AG04450 (cell line): ENCODE data around the gene PARD3B. TPM values are rescaled to one million over a fixed set of nuclear protein-coding genes. Genes with fewer than 3 reads are reported as not detected.

Source experiments
- CTCF ChIA-PET: fragments of 300-600, 350-600 bp; formaldehyde crosslinking; extraction: SDS; loops from one replicate; lab custom pipeline; 2022; ENCODE audit warnings: antibody characterized with exemption, inconsistent platforms; lab: Charles Lee
- POLR2A ChIA-PET: fragments of 350-600 bp; formaldehyde crosslinking; extraction: SDS; loops from one replicate; lab custom pipeline; 2021; ENCODE audit warnings: antibody characterized with exemption, inconsistent platforms; lab: Yijun Ruan, JAX
- DNase-seq: peaks from one replicate; pipeline ENCODE4 v3.0.0-alpha.2; 2011; ENCODE audit warnings: low read depth, low spot score
- H3K27ac ChIP-seq: one replicate; pipeline ENCODE4 v1.5.1; 2012; ENCODE audit warnings: low read depth, low read length, control low read depth
- H3K27me3 ChIP-seq: one replicate; pipeline ENCODE4 v1.6.0; 2012; ENCODE audit warnings: low read length; ENCODE audit not compliant: control insufficient read depth, insufficient read depth
- H3K4me3 ChIP-seq: 2 replicates; pipeline ENCODE4 v1.5.1; 2011; ENCODE audit warnings: mild to moderate bottlenecking, low read depth, low read length, control low read depth
- H3K9me3 ChIP-seq: 2 replicates; pipeline ENCODE4 v1.5.1; 2012; ENCODE audit warnings: low read length; ENCODE audit not compliant: control insufficient read depth, insufficient read depth
- polyA plus RNA-seq: library from polyadenylated mRNA; depleted of rRNA; stranded (reverse); fragments of >200 nt; gene quantifications from 2 replicates; pipeline ENCODE4 v1.2.3, GENCODE V29; 2011
- TF ChIP-seq, protein P1 (sequence below): IDR thresholded peaks from 2 replicates; pipeline ENCODE4 v1.5.1; 2011; ENCODE audit warnings: low read depth, low read length, control low read depth, inconsistent platforms

Gene PARD3B
- polyA plus RNA-seq, 1 experiment: 8.5 TPM

- Histone ChIP-seq H3K9me3 (no peaks in the 10 kb centered on the region), H3K4me3 (no peak overlapping the region), H3K27me3 (no peaks in the 10 kb centered on the region), H3K27ac (no peak overlapping the region)
- DNase-seq: no peak
- ChIA-PET CTCF (no interaction called here), POLR2A (no interaction called here)
- TF ChIP-seq, protein P1, sequence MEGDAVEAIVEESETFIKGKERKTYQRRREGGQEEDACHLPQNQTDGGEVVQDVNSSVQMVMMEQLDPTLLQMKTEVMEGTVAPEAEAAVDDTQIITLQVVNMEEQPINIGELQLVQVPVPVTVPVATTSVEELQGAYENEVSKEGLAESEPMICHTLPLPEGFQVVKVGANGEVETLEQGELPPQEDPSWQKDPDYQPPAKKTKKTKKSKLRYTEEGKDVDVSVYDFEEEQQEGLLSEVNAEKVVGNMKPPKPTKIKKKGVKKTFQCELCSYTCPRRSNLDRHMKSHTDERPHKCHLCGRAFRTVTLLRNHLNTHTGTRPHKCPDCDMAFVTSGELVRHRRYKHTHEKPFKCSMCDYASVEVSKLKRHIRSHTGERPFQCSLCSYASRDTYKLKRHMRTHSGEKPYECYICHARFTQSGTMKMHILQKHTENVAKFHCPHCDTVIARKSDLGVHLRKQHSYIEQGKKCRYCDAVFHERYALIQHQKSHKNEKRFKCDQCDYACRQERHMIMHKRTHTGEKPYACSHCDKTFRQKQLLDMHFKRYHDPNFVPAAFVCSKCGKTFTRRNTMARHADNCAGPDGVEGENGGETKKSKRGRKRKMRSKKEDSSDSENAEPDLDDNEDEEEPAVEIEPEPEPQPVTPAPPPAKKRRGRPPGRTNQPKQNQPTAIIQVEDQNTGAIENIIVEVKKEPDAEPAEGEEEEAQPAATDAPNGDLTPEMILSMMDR: no peak
Measured at GRCh38 chr2:205193125-205193835, 648.0 kb downstream of the PARD3B start.

DNA sequence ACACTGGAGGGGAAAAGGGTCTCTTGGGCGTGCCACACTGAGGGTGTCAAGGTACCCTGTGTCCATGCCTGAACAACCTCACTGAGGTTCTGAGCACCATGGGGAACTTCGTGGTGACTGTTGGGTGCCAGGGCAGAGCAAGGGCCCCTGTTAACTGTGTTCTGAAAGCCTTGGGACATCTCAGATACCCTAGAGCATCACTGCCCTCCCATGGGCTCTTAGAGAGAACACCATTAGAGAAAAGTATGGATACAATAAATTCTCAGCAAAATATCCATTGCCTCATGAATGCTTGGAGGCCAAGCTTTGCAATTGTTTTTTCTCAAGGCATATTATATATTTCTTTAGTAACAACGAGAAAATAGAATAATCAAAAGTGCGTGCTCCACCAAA is 648.6 kb downstream of the PARD3B start:
- Histone ChIP-seq H3K9me3 (no peaks in the 10 kb centered on the region), H3K27me3 (no peaks in the 10 kb centered on the region), H3K4me3 (no peak overlapping the region), H3K27ac (no peak overlapping the region)
- POLR2A ChIA-PET: no interaction called here
- CTCF ChIA-PET: no interaction called here
- TF ChIP-seq, protein P1: no peak
- no peak for DNase-seq

DNA sequence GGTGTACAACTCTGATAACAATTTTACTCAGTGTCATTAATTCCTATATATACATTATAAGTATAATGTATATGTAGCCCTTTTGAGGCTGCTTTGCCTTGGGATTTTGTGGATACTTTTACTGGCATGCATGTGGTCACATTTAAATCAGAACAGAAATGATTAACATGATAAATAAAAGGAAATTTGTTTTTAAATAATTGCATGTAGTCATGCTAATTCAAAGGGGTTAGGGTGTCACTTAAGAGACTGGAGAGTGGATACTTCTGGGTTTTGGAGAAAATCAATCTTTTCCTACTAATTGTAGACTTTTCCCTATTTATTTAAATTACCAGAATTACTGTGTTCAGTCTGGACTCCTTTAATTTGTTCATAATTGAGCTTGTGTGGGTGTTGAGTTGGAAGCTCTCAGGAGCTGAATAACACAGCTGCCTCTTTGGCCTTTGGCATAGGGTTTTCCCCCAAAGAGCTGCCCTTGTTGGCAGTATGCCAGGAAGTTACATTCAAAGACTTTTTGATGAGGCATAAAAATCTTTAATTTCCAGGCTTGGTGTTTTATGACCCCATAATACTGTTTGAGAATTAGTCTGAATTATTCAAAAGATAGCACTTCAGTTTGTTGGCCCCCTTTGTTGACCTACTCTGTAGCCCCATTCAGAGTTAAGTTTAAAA is 652.3 kb downstream of the PARD3B start:
- Histone ChIP-seq H3K9me3 (no peaks in the 10 kb centered on the region), H3K27ac (no peak overlapping the region), H3K27me3 (no peaks in the 10 kb centered on the region), H3K4me3 (no peak overlapping the region)
- ChIA-PET POLR2A (interaction anchor here (0.6 kb wide), 2 partner anchors 269 to 581 kb away, joined by 3 to 4 read pairs; no protein-coding TSS in a partner anchor), CTCF (no interaction called here)
- TF ChIP-seq, protein P1: no peak
- no peak for DNase-seq

GRCh38 chr2:205198140-205198525 is 652.9 kb downstream of the PARD3B start:
- H3K4me3 ChIP-seq: no peak overlapping the region
- H3K9me3 ChIP-seq: no peaks in the 10 kb centered on the region
- peak; percentile 49 for DNase-seq
- H3K27ac ChIP-seq: no peak overlapping the region
- ChIA-PET CTCF (no interaction called here), POLR2A (interaction anchor here (0.6 kb wide), 1 partner anchor 89 kb away, joined by 9 read pairs; no protein-coding TSS in a partner anchor)
- TF ChIP-seq, protein P1: no peak
- H3K27me3 ChIP-seq: no peaks in the 10 kb centered on the region

- CTCF ChIA-PET: interaction anchor here (1.0 kb wide), 1 partner anchor 477 kb away, joined by 3 read pairs; no protein-coding TSS in a partner anchor
- POLR2A ChIA-PET: no interaction called here
- H3K27me3 ChIP-seq: no peaks in the 10 kb centered on the region
- TF ChIP-seq, protein P1: no peak
- H3K9me3 ChIP-seq: no peaks in the 10 kb centered on the region
- H3K4me3 ChIP-seq: no peak overlapping the region
- no peak overlapping the region for H3K27ac ChIP-seq
- DNase-seq: no peak
Measured at GRCh38 chr2:205199165-205199850, 654.0 kb downstream of the PARD3B start.
